HG02852 (cell line): ENCODE results near the gene VSIG2.
"Not testable (repeated sequence)": the region's sequence is repeated elsewhere in the genome, so short reads cannot be mapped to it uniquely, and the experiment has no call there.

Source experiments
- ATAC-seq: cut with Tn5 transposase; IDR thresholded peaks from one replicate; pipeline ENCODE4 v1.9.1; 2021; ENCODE audit warnings: mild to moderate bottlenecking, moderate library complexity; ENCODE audit not compliant: unreplicated experiment

VSIG2 gene

GRCh38 chr11:124751741-124752470, at the start of gene VSIG2:
TSS of gene VSIG2 (minus strand) at chr11:124752255. CDS start at chr11:124752137, 118 bp downstream.
- ATAC-seq: no peak

DNA sequence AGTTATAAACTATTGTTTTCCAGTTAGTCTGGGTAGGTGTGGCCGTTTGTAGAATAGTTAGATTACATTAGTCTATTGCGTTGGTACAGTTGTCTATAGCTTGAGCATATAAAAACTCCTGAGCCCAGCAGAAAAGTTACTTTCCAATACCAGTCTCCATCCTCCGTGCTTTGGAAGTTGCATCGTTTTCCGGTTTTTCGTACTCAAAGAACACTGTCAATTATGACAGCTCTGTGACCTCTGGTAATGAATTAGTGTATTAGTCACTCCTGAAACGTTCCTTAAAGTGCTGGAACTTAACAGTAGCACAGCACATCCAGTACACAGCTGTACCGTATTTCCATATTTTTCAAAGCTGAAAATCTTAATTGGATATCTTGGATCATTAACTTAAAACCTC, 49.0 kb upstream of the VSIG2 start:
- no peak for ATAC-seq

DNA sequence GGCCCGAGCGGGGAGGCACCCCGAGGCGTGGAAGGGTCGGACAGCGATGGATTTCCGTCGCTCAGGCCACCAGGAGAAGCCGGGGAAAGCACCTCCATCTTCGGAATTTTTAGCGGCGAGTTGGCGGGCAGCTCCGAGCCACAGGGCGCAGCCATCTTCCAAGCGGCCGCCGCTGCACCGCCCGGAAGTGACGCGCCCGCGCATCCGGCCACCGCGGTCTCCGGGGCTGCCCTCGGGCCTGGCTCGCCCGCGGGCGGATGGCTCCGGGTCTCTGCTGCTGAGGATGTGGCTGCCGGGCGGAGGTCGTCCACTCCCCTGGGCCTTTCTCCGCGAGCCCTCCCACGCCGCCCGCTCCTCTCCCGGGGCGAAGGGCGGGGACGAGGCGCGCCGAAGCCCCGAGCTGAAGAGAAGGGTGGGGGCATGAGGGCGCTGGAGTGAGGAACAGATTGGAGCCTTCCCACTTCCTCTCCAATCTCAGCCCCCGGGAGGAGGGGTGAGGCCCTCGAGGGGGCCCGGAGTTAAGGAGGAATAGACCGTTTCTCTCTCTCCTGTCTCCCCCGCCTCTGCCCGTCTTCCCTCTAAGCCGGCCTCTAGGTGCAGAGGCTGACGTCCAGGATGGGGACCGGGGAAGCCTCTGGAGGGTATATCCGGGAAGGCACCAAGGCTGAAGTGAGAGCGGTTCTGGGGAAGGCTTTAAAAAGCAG, 48.3 kb upstream of the VSIG2 start, which contains the start of gene MSANTD2:
TSS of gene MSANTD2 (minus strand) at position 181 of the 704 bp plus-strand sequence. CDS start at position 155, 26 bp downstream.
- peak; percentile 92 for ATAC-seq

DNA sequence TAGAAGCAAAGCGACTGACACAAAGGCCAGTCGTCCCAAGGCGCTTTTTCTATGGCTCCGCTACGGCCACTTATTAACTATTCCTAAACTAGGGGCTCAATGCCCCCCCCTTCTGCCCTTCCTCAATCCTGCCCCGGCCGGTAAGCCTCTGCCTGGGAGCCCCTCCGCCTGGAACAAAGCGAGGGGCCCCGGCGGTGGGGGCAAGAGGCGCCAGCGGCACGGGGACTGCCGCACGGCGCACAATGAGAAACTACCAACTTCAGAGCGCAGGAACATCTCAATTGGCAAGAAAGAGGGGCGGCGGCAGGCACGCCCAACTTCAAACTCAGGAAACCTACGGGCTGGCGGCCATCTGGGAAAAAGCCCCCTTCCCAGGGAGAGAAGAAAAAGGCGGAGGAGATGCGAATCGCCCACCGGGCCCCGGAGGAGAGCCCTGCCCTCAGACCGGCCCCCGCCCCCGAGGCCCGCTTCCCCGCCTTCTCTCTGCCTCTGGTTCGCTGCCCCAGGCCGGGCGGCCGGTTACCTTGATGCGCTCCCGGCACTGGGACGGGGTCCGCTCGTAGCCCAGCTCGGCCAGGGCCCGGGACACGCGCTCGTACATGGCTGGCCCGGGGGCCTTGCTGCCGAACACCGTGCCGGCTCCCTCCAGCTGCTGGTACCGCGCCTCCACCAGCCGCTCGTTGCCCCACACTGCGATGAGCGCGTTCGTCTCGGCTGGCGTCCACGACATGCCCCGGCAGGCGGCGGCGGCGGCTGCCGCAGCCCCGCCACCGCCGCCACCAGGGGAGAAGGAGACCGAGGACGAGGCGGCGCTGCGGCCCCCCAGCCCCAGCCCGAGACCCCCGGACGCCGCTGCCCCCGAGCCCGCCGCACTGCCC, 47.5 kb upstream of the VSIG2 start:
- peak; percentile 35 for ATAC-seq

- peak; percentile 13 for ATAC-seq
These were observed 46.9 kb upstream of the VSIG2 start for GRCh38 chr11:124798991-124799347.

- no peak for ATAC-seq
These were observed 44.3 kb upstream of the VSIG2 start for GRCh38 chr11:124796312-124796711.

GRCh38 chr11:124793466-124794278, 41.6 kb upstream of the VSIG2 start:
- no peak for ATAC-seq

DNA sequence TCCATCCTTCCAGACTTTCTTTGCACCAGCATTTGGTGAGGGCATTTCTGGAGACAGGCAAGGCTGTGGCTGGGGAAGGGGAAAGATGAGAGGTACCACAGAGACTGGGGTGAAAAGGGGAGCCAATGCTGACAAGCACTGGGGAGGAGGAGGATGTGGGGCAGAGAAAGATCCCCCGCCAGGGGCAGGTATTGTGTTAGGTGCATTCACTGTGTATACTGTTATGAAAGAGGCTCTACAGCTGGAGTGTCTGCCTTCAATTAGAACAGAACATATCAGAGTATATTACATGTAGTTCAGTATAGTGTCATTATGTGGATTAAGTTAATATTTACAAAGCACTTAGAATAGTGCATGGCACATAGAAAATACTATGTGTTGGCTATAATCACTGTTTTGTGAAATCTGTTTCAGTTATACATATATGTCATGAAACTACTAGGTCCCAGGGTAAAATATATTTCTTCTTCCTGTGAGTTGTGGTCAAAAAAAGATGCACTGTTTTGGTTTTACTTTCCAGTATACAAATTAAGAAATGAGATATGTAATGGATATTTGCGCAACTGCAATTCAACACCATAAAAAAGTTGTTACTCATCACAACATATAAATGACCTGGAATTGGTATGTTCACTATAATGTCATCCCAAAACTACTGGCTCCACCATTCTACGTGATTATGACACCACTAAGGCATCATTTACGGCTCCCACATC, 39.7 kb upstream of the VSIG2 start:
- peak; percentile 82 for ATAC-seq

GRCh38 chr11:124788521-124788920, 36.5 kb upstream of the VSIG2 start:
- no peak for ATAC-seq

DNA sequence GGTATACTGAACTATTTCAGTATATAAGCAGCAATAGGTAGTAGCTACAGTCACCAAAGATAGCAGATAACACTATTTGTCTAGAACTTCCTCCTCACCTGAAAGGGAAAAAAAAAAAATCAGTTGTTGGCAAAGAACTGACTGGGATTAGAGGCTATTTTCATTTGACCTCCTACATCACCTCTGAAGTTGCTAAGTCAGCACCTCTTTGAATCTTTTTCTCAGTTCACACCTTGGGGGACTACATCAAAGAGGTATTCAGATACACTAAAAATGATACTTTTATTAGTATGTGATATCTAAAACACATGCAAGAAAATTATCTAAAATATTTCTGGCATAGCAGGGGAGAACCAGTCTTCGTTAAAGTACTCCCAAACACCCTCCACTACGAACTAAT, 32.0 kb upstream of the VSIG2 start:
- no peak for ATAC-seq

DNA sequence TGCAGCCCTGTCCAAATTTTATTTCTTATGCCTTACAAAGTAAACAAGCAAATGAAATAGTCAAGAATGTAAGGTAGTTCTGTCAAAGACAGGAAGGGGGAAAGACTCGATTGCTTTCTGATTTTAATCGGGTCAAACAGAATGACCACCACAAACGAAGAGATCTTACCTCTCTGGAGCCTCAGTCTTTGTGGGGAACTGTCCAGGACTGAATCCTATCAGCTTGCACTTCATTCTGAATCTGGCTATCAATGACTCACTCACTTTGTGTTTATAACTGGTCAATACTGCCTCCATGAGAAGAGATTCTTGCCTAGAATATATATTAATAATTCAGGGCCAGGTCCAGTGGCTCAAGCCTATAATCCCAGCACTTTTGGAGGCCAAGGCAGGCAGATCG, 30.9 kb upstream of the VSIG2 start:
- no peak for ATAC-seq

- no peak for ATAC-seq
These were observed 27.5 kb upstream of the VSIG2 start for GRCh38 chr11:124779568-124779967.

DNA sequence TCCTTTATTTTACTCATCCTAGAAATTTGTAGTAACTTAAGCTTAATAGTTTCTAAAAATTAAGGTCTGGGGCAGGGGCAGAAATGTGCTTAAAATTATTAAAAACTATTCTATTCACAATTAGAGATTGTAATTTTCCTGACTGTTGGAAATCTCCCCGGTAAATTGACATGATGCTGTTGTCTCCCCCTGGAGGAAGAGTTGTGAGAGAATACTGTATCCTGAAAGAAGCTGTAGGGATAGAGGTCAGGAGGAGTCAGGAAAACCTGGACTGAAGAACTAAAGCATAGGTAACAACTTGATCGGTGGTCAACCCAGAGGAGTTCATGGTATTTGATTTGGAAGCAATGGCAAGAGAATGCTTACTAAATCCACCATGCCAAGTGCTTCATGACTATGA, 26.2 kb upstream of the VSIG2 start:
- ATAC-seq: no peak

DNA sequence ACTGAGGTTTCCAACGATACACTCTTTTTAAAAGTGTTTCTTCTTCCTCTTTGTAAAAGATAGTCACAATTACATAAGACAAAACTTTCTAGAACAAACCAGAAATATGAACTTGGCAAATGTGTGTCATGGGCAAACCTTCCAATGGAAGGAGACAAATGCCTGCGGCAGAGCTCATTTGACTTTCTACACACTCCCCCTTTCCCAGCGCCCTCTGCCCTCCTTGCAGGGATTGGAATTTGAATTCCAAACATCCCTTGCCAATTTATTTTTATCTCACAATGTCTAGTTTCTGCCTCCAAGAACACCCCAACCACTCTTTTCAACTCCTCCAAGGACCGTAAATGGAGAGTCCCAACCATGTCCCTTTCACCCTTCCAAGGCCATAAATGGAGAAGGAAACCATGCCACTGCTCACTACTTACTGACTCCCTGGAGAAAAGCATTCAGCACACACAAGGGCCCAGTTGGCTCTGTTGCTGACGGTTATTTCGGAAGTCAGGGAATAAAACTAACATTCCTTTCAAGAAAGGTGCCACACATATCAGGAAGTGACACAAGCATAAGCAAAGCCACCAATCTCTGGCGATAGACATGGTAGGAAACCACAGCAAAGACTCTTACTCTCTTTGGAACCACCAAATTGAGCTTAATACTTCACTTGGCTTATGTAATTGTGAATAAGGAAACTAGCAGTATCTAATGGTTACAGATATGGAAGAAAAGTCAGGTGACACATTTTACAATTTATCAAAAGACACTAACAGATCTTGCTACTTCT, 25.0 kb upstream of the VSIG2 start:
- ATAC-seq: no peak

GRCh38 chr11:124770959-124771358, 18.9 kb upstream of the VSIG2 start:
- not testable (repeated sequence) for ATAC-seq

DNA sequence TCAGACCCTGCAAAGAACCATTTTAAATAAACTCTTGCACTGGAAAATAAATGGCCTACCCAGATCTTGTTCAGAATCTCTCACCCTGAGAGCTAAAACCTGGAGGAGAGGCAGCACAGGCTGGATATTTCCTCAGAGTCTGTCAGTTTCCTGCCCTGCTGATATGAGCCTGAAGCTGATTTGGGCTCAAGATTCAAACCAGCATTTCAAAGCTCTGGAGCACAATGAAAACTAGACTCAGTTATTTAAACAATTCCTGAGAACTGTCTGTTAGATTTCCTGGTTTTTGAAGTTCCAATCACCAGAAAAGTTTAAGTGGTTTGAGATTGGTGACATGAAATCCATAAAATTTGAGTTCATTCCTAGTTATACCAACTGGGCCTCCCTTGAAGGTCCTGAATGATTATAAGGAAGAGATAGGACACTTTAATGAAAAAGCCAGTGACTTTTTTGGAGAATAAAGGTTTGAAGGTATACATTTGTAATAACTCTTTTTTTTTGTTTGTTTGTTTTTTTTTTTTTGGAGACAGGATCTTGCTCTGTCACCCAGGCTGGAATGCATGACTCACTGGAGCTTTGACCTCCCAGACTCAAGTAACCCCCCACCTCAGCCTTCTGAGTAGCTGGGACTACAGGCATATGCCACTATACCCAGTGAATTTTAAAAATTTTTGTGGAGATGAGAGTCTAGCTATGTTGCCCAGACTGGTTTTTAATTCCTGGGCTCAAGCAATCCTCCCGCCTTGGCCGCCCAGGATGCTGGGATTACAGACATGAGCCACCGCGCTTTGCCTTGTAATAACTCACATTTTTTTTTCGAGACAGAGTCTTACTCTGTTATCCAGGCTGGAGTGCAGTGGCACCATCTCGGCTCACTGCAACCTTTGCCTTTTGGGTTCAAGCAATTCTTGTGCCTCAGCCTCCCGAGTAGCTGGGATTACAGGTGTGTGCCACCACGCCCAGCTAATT, 18.0 kb upstream of the VSIG2 start:
- no peak for ATAC-seq

GRCh38 chr11:124768914-124769313, 16.9 kb upstream of the VSIG2 start:
- no peak for ATAC-seq

DNA sequence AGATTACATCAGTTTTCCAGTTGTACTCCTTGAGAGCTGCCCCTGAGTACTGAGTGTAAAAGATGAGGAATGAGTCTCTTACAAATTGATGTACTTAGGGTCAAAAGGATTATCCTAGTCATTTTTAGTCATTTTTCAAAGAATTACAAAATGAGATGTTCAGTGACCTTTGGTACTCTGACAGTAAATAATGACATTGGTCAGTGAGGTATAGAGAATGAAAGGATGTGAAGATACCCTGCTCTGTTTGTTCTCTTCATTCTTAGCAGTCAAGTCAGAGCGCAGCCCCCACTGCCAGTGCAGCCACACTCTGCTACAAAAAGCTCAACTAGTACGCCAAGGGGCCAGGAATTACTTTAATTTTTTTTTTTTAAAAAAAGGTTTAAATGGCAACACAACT, 14.1 kb upstream of the VSIG2 start:
- ATAC-seq: no peak
